Suprapubic skin (tissue), 4 donors: ENCODE measurements around the gene IARS1. TPM values are rescaled to one million over a fixed set of nuclear protein-coding genes. Genes with fewer than 3 reads are reported as not detected.

Source experiments
- DNase-seq, 2 donors: peaks; one replicate each; pipeline ENCODE4 v3.0.0-alpha.2; 2019; ENCODE audit warnings: low spot score in 2 of 2
- H3K27ac ChIP-seq: fragments of 200-600 bp; sonication (generic); one replicate; pipeline ENCODE4 v1.5.1; 2019
- H3K27me3 ChIP-seq: fragments of 200-600 bp; sonication (generic); one replicate; pipeline ENCODE4 v1.5.1; 2019
- H3K36me3 ChIP-seq: fragments of 200-600 bp; sonication (generic); one replicate; pipeline ENCODE4 v1.5.1; 2019
- H3K4me1 ChIP-seq: fragments of 200-600 bp; sonication (generic); one replicate; pipeline ENCODE4 v1.5.1; 2019
- H3K4me3 ChIP-seq: fragments of 200-600 bp; sonication (generic); one replicate; pipeline ENCODE4 v1.5.1; 2019; ENCODE audit warnings: mild to moderate bottlenecking
- H3K9me3 ChIP-seq: fragments of 200-600 bp; sonication (generic); one replicate; pipeline ENCODE4 v1.5.1; 2019
- EP300 ChIP-seq: sonication (generic); formaldehyde crosslinking; IDR thresholded peaks from one replicate; pipeline ENCODE4 v1.6.1; 2017; ENCODE audit warnings: antibody characterized with exemption
- POLR2A ChIP-seq, 2 donors: fragments of 450-650 bp; IDR thresholded peaks; one replicate each; pipeline ENCODE4 v1.6.1; 2017; ENCODE audit warnings: antibody characterized with exemption in 2 of 2, mild to moderate bottlenecking in 2 of 2, moderate library complexity in 2 of 2
- POLR2AphosphoS5 ChIP-seq, 3 donors: sonication (generic); formaldehyde crosslinking; IDR thresholded peaks; one replicate each; pipeline ENCODE4 v1.6.1; 2017; ENCODE audit warnings: antibody characterized with exemption in 3 of 3
- WGBS: methylation state at CpG from one replicate; pipeline ENCODE4 v1.1.5; 2018; 5-methylcytosine and 5-hydroxymethylcytosine counted together
- total RNA-seq, 4 donors: library from RNA; depleted of rRNA; stranded (reverse); fragments of >200 nt; gene quantifications; one replicate each; pipeline ENCODE4 v1.1.0, GENCODE V29; 2016
- TF ChIP-seq, protein P1 (sequence below), 2 donors: fragments of 200-600 bp in 1 of 2; fragments of 450-650 bp in 1 of 2; sonication (generic) in 1 of 2; IDR thresholded peaks; one replicate each; pipeline ENCODE4 v1.5.1; 2016 to 2019; ENCODE audit warnings: antibody characterized with exemption in 2 of 2, mild to moderate bottlenecking in 1 of 2, moderate library complexity in 1 of 2

IARS1 gene
- total RNA-seq, 4 donors from 2014 or later, result 58.8 to 152 (median 80.0) TPM

DNA sequence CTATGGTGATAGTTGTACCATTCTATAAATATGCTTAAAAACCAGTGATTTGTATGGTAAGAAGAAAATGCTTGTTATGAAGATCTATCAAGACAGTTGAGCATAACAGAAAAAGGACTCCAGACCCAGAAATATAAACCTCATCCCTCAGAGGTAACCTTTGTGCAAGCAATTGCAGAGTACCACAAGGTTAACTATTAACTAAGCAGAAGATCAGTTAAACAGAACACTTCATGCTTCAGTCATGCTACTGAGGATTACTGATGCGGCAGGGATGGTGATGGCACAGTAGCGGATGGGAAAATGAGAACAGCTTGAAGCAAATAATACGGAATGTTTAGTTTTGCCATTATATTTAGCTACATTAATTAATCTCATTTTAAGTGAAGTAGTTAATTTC, 45.5 kb downstream of the IARS1 start:
- no peak overlapping the region for H3K4me3 ChIP-seq
- WGBS, result 97% methylated on average over 3 of the region's 3 CpGs
- H3K9me3 ChIP-seq, result no peaks in the 10 kb centered on the region
- H3K4me1 ChIP-seq, result no peaks in the 10 kb centered on the region
- DNase-seq, result no peak
- H3K27ac ChIP-seq, result no peak overlapping the region
- TF ChIP-seq EP300 (no peak), POLR2A (IDR thresholded peaks at IDR 0.05) (no peak), POLR2AphosphoS5 (IDR thresholded peaks at IDR 0.05) (no peak)
- TF ChIP-seq, protein P1, sequence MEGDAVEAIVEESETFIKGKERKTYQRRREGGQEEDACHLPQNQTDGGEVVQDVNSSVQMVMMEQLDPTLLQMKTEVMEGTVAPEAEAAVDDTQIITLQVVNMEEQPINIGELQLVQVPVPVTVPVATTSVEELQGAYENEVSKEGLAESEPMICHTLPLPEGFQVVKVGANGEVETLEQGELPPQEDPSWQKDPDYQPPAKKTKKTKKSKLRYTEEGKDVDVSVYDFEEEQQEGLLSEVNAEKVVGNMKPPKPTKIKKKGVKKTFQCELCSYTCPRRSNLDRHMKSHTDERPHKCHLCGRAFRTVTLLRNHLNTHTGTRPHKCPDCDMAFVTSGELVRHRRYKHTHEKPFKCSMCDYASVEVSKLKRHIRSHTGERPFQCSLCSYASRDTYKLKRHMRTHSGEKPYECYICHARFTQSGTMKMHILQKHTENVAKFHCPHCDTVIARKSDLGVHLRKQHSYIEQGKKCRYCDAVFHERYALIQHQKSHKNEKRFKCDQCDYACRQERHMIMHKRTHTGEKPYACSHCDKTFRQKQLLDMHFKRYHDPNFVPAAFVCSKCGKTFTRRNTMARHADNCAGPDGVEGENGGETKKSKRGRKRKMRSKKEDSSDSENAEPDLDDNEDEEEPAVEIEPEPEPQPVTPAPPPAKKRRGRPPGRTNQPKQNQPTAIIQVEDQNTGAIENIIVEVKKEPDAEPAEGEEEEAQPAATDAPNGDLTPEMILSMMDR (IDR thresholded peaks at IDR 0.05), result no peak
- peaks cover 98% of the 10 kb centered on the region for H3K36me3 ChIP-seq
- no peaks in the 10 kb centered on the region for H3K27me3 ChIP-seq

DNA sequence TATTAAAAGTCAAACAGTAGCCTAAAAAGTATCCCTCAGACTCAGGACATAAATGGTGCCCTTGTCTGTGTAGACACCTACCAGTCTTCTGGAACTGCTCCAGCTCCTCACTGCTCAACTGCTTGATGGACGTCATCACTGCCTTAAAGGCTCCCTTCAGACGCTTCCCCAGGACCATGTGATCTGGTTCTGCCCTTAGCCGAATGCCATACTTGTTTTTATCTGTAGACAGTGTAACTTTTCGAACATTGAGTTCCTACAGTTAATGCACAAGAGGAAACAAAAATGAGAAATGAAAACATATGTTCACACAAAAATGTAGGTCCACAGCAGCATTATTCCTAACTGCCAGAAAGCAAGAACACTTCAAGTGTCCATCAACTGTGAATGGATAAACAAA, 46.2 kb downstream of the IARS1 start:
- H3K36me3 ChIP-seq, result peaks cover 98% of the 10 kb centered on the region
- no peak overlapping the region for H3K27ac ChIP-seq
- TF ChIP-seq POLR2A (IDR thresholded peaks at IDR 0.05), result no peak
- TF ChIP-seq, protein P1 (IDR thresholded peaks at IDR 0.05), result no peak
- no peak for TF ChIP-seq POLR2AphosphoS5 (IDR thresholded peaks at IDR 0.05)
- no peak for TF ChIP-seq EP300
- WGBS, result 82% methylated on average over 4 of the region's 4 CpGs
- H3K9me3 ChIP-seq, result no peaks in the 10 kb centered on the region
- DNase-seq, result no peak
- H3K4me1 ChIP-seq, result no peaks in the 10 kb centered on the region
- H3K4me3 ChIP-seq, result no peak overlapping the region
- H3K27me3 ChIP-seq, result no peaks in the 10 kb centered on the region

DNA sequence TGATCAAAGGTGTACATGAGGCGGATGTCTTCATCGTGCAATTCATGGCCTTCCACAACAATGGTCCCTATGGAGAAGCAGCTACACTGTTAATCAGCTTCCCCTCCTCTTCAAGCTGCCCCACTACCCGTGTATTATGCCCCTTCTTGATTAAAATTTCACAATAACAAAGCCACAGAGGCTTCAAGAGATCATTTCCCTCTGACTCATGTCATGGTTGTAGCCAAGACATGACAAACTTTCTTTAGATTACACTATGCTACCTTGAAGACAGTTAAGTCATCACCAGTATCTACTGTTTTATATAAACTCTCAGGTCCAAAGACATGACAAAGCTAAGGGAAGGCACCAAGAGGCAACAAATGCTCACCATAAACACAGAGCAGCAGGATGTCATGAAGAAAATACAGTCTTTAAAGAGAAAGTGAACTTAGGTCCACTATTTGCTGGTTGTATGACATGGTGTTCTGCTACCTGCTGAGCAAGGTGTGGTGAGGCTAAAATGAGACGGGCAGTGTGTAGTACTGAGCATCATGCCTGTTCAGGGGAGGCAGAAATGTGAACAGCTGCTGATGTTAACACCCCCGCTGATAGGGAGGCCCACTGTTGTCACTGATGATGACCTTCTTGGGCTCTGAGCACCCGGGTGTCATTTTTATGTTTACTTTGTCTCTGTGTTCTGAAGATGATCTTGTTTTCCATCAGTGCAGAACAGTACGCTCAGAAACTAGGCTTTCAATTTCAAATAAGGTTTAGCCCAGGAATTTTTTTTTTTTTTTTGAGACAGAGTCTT, 48.3 kb downstream of the IARS1 start:
- DNase-seq, result no peak
- WGBS, result 87% methylated on average over 7 of the region's 7 CpGs

More for the DNA sequence above, 48.3 kb downstream of the IARS1 start:
- Histone ChIP-seq H3K27ac (no peak overlapping the region), H3K4me1 (no peaks in the 10 kb centered on the region), H3K27me3 (no peaks in the 10 kb centered on the region), H3K9me3 (no peaks in the 10 kb centered on the region), H3K36me3 (peaks cover 98% of the 10 kb centered on the region), H3K4me3 (no peak overlapping the region)
- TF ChIP-seq POLR2AphosphoS5 (IDR thresholded peaks at IDR 0.05) (no peak), POLR2A (IDR thresholded peaks at IDR 0.05) (no peak), EP300 (no peak)
- TF ChIP-seq, protein P1 (IDR thresholded peaks at IDR 0.05), result no peak

Other genes with a start within 250 kb of the IARS1 start
- gene SPTLC1, start 178.3 kb downstream of the IARS1 start, total RNA-seq, result 100 to 1,000 TPM; 105 to 115 (median 109) TPM
- 10 to 100 TPM; 21.8 to 80.1 (median 33.9) TPM for gene NOL8, start 31.7 kb upstream of the IARS1 start, total RNA-seq
- 10 to 100 TPM; 14.1 to 39.5 (median 19.2) TPM for gene CENPP, start 32.3 kb upstream of the IARS1 start, total RNA-seq
- gene OGN, start 110.9 kb upstream of the IARS1 start, total RNA-seq, result 1 to 10 TPM in 3 of 4 donors, under 1 TPM in 1; 0.97 to 2.4 (median 1.6) TPM
- gene OMD, start 130.8 kb upstream of the IARS1 start, total RNA-seq, result 1 to 10 TPM; 2.5 to 5.2 (median 2.7) TPM
- 10 to 100 TPM in 1 of 4 donors, 1 to 10 TPM in 3; 2.8 to 13.3 (median 5.3) TPM for gene ASPN, start 188.8 kb upstream of the IARS1 start, total RNA-seq
- gene ECM2, start 242.3 kb upstream of the IARS1 start, total RNA-seq, result 1 to 10 TPM; 3.1 to 6.1 (median 4.3) TPM